ACC112 (cell line): ENCODE measurements around the gene NIPSNAP2.
"Not testable (repeated sequence)": the region's sequence is repeated elsewhere in the genome, so short reads cannot be mapped to it uniquely, and the experiment has no call there.

Experiments used
- H2AFZ ChIP-seq: fragments of 200-600 bp; sonication (generic); one replicate; pipeline ENCODE4 v1.6.0; 2017; ENCODE audit warnings: antibody characterized with exemption, low read length; ENCODE audit not compliant: unreplicated experiment
- H3K27ac ChIP-seq: fragments of 200-600 bp; sonication (generic); 2 replicates; pipeline ENCODE4 v1.5.1; 2014; ENCODE audit warnings: low read depth, mild to moderate bottlenecking, antibody characterized with exemption, low read length, moderate library complexity
- H3K27me3 ChIP-seq: fragments of 200-600 bp; sonication (generic); 2 replicates; pipeline ENCODE4 v1.6.1; 2014; ENCODE audit warnings: mild to moderate bottlenecking, antibody characterized with exemption, low read length, moderate library complexity, mixed read lengths; ENCODE audit not compliant: insufficient read depth
- H3K36me3 ChIP-seq: fragments of 200-600 bp; sonication (generic); 2 replicates; pipeline ENCODE4 v1.6.1; 2016; ENCODE audit warnings: mild to moderate bottlenecking, antibody characterized with exemption, low read length, moderate library complexity, mixed read lengths; ENCODE audit not compliant: insufficient read depth
- H3K4me1 ChIP-seq: fragments of 200-600 bp; sonication (generic); one replicate; pipeline ENCODE4 v1.6.1; 2016; ENCODE audit warnings: low read length, mixed read lengths; ENCODE audit not compliant: insufficient read depth, unreplicated experiment, control insufficient read depth
- H3K4me3 ChIP-seq: fragments of 200-600 bp; sonication (generic); 2 replicates; pipeline ENCODE4 v1.5.1; 2014; ENCODE audit warnings: mild to moderate bottlenecking, low read depth, low read length
- H3K79me2 ChIP-seq: fragments of 200-600 bp; sonication (generic); one replicate; pipeline ENCODE4 v1.6.0; 2016; ENCODE audit warnings: low read length; ENCODE audit not compliant: control insufficient read depth, unreplicated experiment, insufficient read depth

NIPSNAP2 gene

DNA sequence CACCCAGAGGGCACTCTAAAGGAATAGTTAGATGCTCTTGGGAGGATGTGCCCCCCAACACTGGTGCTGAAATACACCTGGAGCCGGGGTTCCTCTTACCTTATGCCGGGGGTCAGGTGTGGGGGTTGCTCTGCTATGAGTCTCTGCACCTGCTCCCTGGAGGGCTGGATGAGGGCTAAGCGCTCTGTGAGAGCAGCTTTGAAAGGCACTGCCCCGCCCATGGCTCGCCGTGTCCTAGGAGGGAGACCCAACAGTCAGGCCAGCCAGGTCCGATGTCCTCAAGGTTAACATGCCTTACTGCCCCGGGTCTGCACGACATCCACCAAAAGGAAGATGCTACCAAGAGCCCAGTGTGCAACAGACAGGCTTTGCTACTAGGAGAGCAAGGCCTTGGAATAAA lies 55.1 kb downstream of the NIPSNAP2 start:
- Histone ChIP-seq H3K27ac (no peak overlapping the region), H3K36me3 (peaks cover 3% of the 10 kb centered on the region; the same call in 1 of the 2 replicates), H2AFZ (no peak overlapping the region), H3K79me2 (no peaks in the 10 kb centered on the region), H3K4me1 (no peaks in the 10 kb centered on the region), H3K27me3 (no peaks in the 10 kb centered on the region), H3K4me3 (no peak overlapping the region)

- no peaks in the 10 kb centered on the region for H3K4me1 ChIP-seq
- no peak overlapping the region for H3K4me3 ChIP-seq
- no peak overlapping the region for H2AFZ ChIP-seq
- no peak overlapping the region for H3K27ac ChIP-seq
- no peaks in the 10 kb centered on the region for H3K27me3 ChIP-seq
- H3K36me3 ChIP-seq, result no peaks in the 10 kb centered on the region
- H3K79me2 ChIP-seq, result no peaks in the 10 kb centered on the region
These were observed 59.1 kb downstream of the NIPSNAP2 start for GRCh38 chr7:56023500-56023899.

- Histone ChIP-seq H3K36me3 (no peaks in the 10 kb centered on the region), H3K4me3 (no peak overlapping the region), H2AFZ (no peak overlapping the region), H3K4me1 (no peaks in the 10 kb centered on the region), H3K79me2 (no peaks in the 10 kb centered on the region), H3K27ac (no peak overlapping the region), H3K27me3 (no peaks in the 10 kb centered on the region)
These were observed 62.2 kb downstream of the NIPSNAP2 start for GRCh38 chr7:56026538-56026937.

GRCh38 chr7:56028942-56029630 lies 64.7 kb downstream of the NIPSNAP2 start:
- H3K27me3 ChIP-seq, result no peaks in the 10 kb centered on the region
- H3K4me1 ChIP-seq, result no peaks in the 10 kb centered on the region
- H3K27ac ChIP-seq, result no peak overlapping the region
- H3K36me3 ChIP-seq, result no peaks in the 10 kb centered on the region
- H3K79me2 ChIP-seq, result no peaks in the 10 kb centered on the region
- no peak overlapping the region for H3K4me3 ChIP-seq
- H2AFZ ChIP-seq, result no peak overlapping the region

- H3K79me2 ChIP-seq, result no peaks in the 10 kb centered on the region
- H3K27ac ChIP-seq, result no peak overlapping the region
- no peak overlapping the region for H3K4me3 ChIP-seq
- H3K36me3 ChIP-seq, result no peaks in the 10 kb centered on the region
- no peaks in the 10 kb centered on the region for H3K4me1 ChIP-seq
- no peaks in the 10 kb centered on the region for H3K27me3 ChIP-seq
- H2AFZ ChIP-seq, result no peak overlapping the region
These were observed 66.0 kb downstream of the NIPSNAP2 start for GRCh38 chr7:56030340-56030739.

- H3K36me3 ChIP-seq, H2AFZ ChIP-seq, H3K79me2 ChIP-seq: not testable (repeated sequence)
These were observed 67.2 kb downstream of the NIPSNAP2 start for GRCh38 chr7:56031556-56031955.

GRCh38 chr7:56032578-56032977 lies 68.2 kb downstream of the NIPSNAP2 start:
- H3K79me2 ChIP-seq, H3K27ac ChIP-seq, H3K27me3 ChIP-seq, H3K4me1 ChIP-seq, H3K36me3 ChIP-seq, H2AFZ ChIP-seq: not testable (repeated sequence)
- 0 out of 2 replicates have a peak overlapping the region, but pooled peaks have one; percentile 45 for H3K4me3 ChIP-seq

More at GRCh38 chr7:56031556-56031955, 67.2 kb downstream of the NIPSNAP2 start:
- not testable (repeated sequence) for H3K4me1 ChIP-seq, H3K27me3 ChIP-seq, H3K4me3 ChIP-seq, H3K27ac ChIP-seq

DNA sequence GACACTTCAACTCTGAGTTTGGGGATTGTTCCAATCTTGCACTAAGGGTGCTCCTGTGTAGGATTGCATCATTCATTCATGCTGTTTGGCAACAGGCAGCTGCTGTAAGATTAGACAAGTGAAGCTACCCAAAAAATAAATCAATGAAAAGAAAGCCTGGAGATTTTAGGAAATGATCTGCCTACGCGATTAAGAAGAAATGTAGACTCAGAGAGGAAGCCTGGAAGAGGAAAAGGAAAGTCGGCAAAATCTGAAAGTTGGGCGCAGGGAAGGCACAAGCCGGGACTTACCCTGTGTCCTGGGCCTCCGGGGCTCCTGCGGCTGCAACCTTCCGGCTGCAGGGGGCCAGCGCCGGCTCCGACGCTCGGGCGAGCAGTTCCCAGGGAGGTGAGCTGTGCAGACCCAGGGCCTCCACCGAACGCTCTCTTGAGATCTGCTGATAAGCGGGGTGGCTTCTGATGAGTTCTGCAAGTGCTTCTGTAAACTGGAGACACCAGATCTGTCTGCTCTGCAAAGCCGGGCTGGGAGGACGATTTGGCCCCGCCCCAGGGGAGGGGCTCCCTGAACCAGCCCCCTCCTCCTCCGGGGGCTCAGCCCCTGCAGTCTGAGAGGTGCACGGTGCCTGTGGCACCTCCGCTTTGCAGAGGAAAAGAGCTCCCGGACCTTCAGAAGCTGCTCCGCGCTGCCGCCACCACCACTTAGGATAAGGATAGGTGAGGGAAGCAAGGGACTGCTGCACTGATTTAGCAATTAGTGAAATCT lies 69.5 kb downstream of the NIPSNAP2 start:
- H3K36me3 ChIP-seq, result no peaks in the 10 kb centered on the region
- H3K27ac ChIP-seq, result peak overlapping the region; percentile 38
- no peaks in the 10 kb centered on the region for H3K27me3 ChIP-seq
- H3K79me2 ChIP-seq, result no peaks in the 10 kb centered on the region
- H3K4me1 ChIP-seq, result no peaks in the 10 kb centered on the region
- peak overlapping the region; percentile 99 for H2AFZ ChIP-seq
- H3K4me3 ChIP-seq, result peak overlapping the region; percentile 92

GRCh38 chr7:56040730-56041129 lies 76.3 kb downstream of the NIPSNAP2 start:
- H3K27ac ChIP-seq, result no peak overlapping the region
- no peak overlapping the region for H2AFZ ChIP-seq
- H3K4me1 ChIP-seq, result no peaks in the 10 kb centered on the region
- no peaks in the 10 kb centered on the region for H3K36me3 ChIP-seq
- H3K4me3 ChIP-seq, result no peak overlapping the region
- peaks cover 7% of the 10 kb centered on the region for H3K79me2 ChIP-seq
- H3K27me3 ChIP-seq, result no peaks in the 10 kb centered on the region

- H3K27ac ChIP-seq, H3K27me3 ChIP-seq, H3K4me3 ChIP-seq, H2AFZ ChIP-seq, H3K36me3 ChIP-seq: not testable (repeated sequence)
- Histone ChIP-seq H3K4me1 (peaks cover 26% of the 10 kb centered on the region), H3K79me2 (peaks cover 33% of the 10 kb centered on the region)
These were observed 81.4 kb downstream of the NIPSNAP2 start for GRCh38 chr7:56045758-56046157.
